ENCODE data around the gene VWC2.
"Not testable (repeated sequence)": the region's sequence is repeated elsewhere in the genome, so short reads cannot be mapped to it uniquely, and the experiment has no call there.

The VWC2 gene

GRCh38 chr7:49850921-49851613 lies 77.6 kb downstream of the VWC2 start:
- no peak overlapping the region for H3K27ac ChIP-seq (ENCODE audit: low read depth, low read length, severe bottlenecking)
- no peaks in the 10 kb centered on the region for H3K36me3 ChIP-seq (ENCODE audit: control insufficient read depth, insufficient read depth, low read length)
- no peaks in the 10 kb centered on the region for H3K9me3 ChIP-seq (ENCODE audit: control insufficient read depth, low read length)
- no peaks in the 10 kb centered on the region for H3K4me1 ChIP-seq (ENCODE audit: control insufficient read depth, insufficient read depth, low read length, poor library complexity, severe bottlenecking)
- no peak overlapping the region for H3K4me3 ChIP-seq (ENCODE audit: extremely low read depth, insufficient read depth, low read length, poor library complexity, severe bottlenecking)
- WGBS, 2 experiments (ENCODE audit: insufficient coverage in 2 of 2) = 86 to 89% methylated on average over 9 to 10 of the region's 10 CpGs

GRCh38 chr7:49851614-49851934 lies 78.1 kb downstream of the VWC2 start:
- H3K36me3 ChIP-seq (ENCODE audit: control insufficient read depth, insufficient read depth, low read length); H3K4me3 ChIP-seq (ENCODE audit: extremely low read depth, insufficient read depth, low read length, poor library complexity, severe bottlenecking); H3K9me3 ChIP-seq (ENCODE audit: control insufficient read depth, low read length); H3K27ac ChIP-seq (ENCODE audit: low read depth, low read length, severe bottlenecking); H3K4me1 ChIP-seq (ENCODE audit: control insufficient read depth, insufficient read depth, low read length, poor library complexity, severe bottlenecking): not testable (repeated sequence)
- 88 to 92% methylated on average over 9 of the region's 9 CpGs for WGBS, 2 experiments (ENCODE audit: insufficient coverage in 2 of 2)

- no peak overlapping the region for H3K4me3 ChIP-seq (ENCODE audit: extremely low read depth, insufficient read depth, low read length, poor library complexity, severe bottlenecking)
- H3K27ac ChIP-seq (ENCODE audit: low read depth, low read length, severe bottlenecking) = no peak overlapping the region
- H3K36me3 ChIP-seq (ENCODE audit: control insufficient read depth, insufficient read depth, low read length) = no peaks in the 10 kb centered on the region
- 52 to 82% methylated on average over 4 to 11 of the region's 11 CpGs for WGBS, 2 experiments (ENCODE audit: insufficient coverage in 2 of 2)
- no peaks in the 10 kb centered on the region for H3K9me3 ChIP-seq (ENCODE audit: control insufficient read depth, low read length)
- no peaks in the 10 kb centered on the region for H3K4me1 ChIP-seq (ENCODE audit: control insufficient read depth, insufficient read depth, low read length, poor library complexity, severe bottlenecking)
Observed at GRCh38 chr7:49852619-49853462, 79.4 kb downstream of the VWC2 start.

GRCh38 chr7:49855281-49855980 lies 82.0 kb downstream of the VWC2 start:
- WGBS, 2 experiments (ENCODE audit: insufficient coverage in 2 of 2) = 49 to 81% methylated on average over 6 of the region's 7 CpGs
- Histone ChIP-seq H3K27ac (ENCODE audit: low read depth, low read length, severe bottlenecking) (no peak overlapping the region), H3K4me3 (ENCODE audit: extremely low read depth, insufficient read depth, low read length, poor library complexity, severe bottlenecking) (no peak overlapping the region), H3K4me1 (ENCODE audit: control insufficient read depth, insufficient read depth, low read length, poor library complexity, severe bottlenecking) (no peaks in the 10 kb centered on the region), H3K36me3 (ENCODE audit: control insufficient read depth, insufficient read depth, low read length) (no peaks in the 10 kb centered on the region), H3K9me3 (ENCODE audit: control insufficient read depth, low read length) (no peaks in the 10 kb centered on the region)

GRCh38 chr7:49860293-49860692 lies 86.9 kb downstream of the VWC2 start:
- WGBS, 2 experiments (ENCODE audit: insufficient coverage in 2 of 2) = 100% methylated on average over 1 of the region's 1 CpG; no CpG with 5 or more reads in 1 of the 2 experiments
- H3K4me3 ChIP-seq (ENCODE audit: extremely low read depth, insufficient read depth, low read length, poor library complexity, severe bottlenecking) = no peak overlapping the region
- no peaks in the 10 kb centered on the region for H3K9me3 ChIP-seq (ENCODE audit: control insufficient read depth, low read length)
- no peaks in the 10 kb centered on the region for H3K36me3 ChIP-seq (ENCODE audit: control insufficient read depth, insufficient read depth, low read length)
- no peaks in the 10 kb centered on the region for H3K4me1 ChIP-seq (ENCODE audit: control insufficient read depth, insufficient read depth, low read length, poor library complexity, severe bottlenecking)
- H3K27ac ChIP-seq (ENCODE audit: low read depth, low read length, severe bottlenecking) = no peak overlapping the region

GRCh38 chr7:49866076-49866735 lies 92.8 kb downstream of the VWC2 start:
- Histone ChIP-seq H3K4me3 (ENCODE audit: extremely low read depth, insufficient read depth, low read length, poor library complexity, severe bottlenecking) (no peak overlapping the region), H3K9me3 (ENCODE audit: control insufficient read depth, low read length) (no peaks in the 10 kb centered on the region), H3K4me1 (ENCODE audit: control insufficient read depth, insufficient read depth, low read length, poor library complexity, severe bottlenecking) (no peaks in the 10 kb centered on the region), H3K27ac (ENCODE audit: low read depth, low read length, severe bottlenecking) (no peak overlapping the region), H3K36me3 (ENCODE audit: control insufficient read depth, insufficient read depth, low read length) (no peaks in the 10 kb centered on the region)
- 93% methylated on average over 9 to 10 of the region's 10 CpGs for WGBS, 2 experiments (ENCODE audit: insufficient coverage in 2 of 2)

- Histone ChIP-seq H3K4me3 (ENCODE audit: extremely low read depth, insufficient read depth, low read length, poor library complexity, severe bottlenecking) (no peak overlapping the region), H3K36me3 (ENCODE audit: control insufficient read depth, insufficient read depth, low read length) (no peaks in the 10 kb centered on the region), H3K9me3 (ENCODE audit: control insufficient read depth, low read length) (no peaks in the 10 kb centered on the region), H3K27ac (ENCODE audit: low read depth, low read length, severe bottlenecking) (no peak overlapping the region), H3K4me1 (ENCODE audit: control insufficient read depth, insufficient read depth, low read length, poor library complexity, severe bottlenecking) (no peaks in the 10 kb centered on the region)
- WGBS, 2 experiments (ENCODE audit: insufficient coverage in 2 of 2) = 46 to 60% methylated on average over 3 to 4 of the region's 5 CpGs
Observed at GRCh38 chr7:49866910-49867309, 93.5 kb downstream of the VWC2 start.

- Histone ChIP-seq H3K9me3 (ENCODE audit: control insufficient read depth, low read length) (no peaks in the 10 kb centered on the region), H3K4me1 (ENCODE audit: control insufficient read depth, insufficient read depth, low read length, poor library complexity, severe bottlenecking) (no peaks in the 10 kb centered on the region), H3K36me3 (ENCODE audit: control insufficient read depth, insufficient read depth, low read length) (no peaks in the 10 kb centered on the region), H3K4me3 (ENCODE audit: extremely low read depth, insufficient read depth, low read length, poor library complexity, severe bottlenecking) (no peak overlapping the region), H3K27ac (ENCODE audit: low read depth, low read length, severe bottlenecking) (no peak overlapping the region)
- WGBS, 2 experiments (ENCODE audit: insufficient coverage in 2 of 2) = 78 to 100% methylated on average over 1 of the region's 1 CpG
Observed at GRCh38 chr7:49873420-49873819, 100.0 kb downstream of the VWC2 start.

- no CpG with 5 or more reads among the region's 1 CpG for WGBS, 2 experiments (ENCODE audit: insufficient coverage in 2 of 2)
- Histone ChIP-seq H3K36me3 (ENCODE audit: control insufficient read depth, insufficient read depth, low read length) (no peaks in the 10 kb centered on the region), H3K9me3 (ENCODE audit: control insufficient read depth, low read length) (no peaks in the 10 kb centered on the region), H3K4me1 (ENCODE audit: control insufficient read depth, insufficient read depth, low read length, poor library complexity, severe bottlenecking) (no peaks in the 10 kb centered on the region), H3K4me3 (ENCODE audit: extremely low read depth, insufficient read depth, low read length, poor library complexity, severe bottlenecking) (no peak overlapping the region), H3K27ac (ENCODE audit: low read depth, low read length, severe bottlenecking) (no peak overlapping the region)
Observed at GRCh38 chr7:49875336-49875735, 101.9 kb downstream of the VWC2 start.

GRCh38 chr7:49876202-49876601 lies 102.8 kb downstream of the VWC2 start:
- 90 to 100% methylated on average over 2 of the region's 3 CpGs for WGBS, 2 experiments (ENCODE audit: insufficient coverage in 2 of 2)
- H3K4me3 ChIP-seq (ENCODE audit: extremely low read depth, insufficient read depth, low read length, poor library complexity, severe bottlenecking) = no peak overlapping the region
- no peak overlapping the region for H3K27ac ChIP-seq (ENCODE audit: low read depth, low read length, severe bottlenecking)
- no peaks in the 10 kb centered on the region for H3K9me3 ChIP-seq (ENCODE audit: control insufficient read depth, low read length)
- no peaks in the 10 kb centered on the region for H3K4me1 ChIP-seq (ENCODE audit: control insufficient read depth, insufficient read depth, low read length, poor library complexity, severe bottlenecking)
- H3K36me3 ChIP-seq (ENCODE audit: control insufficient read depth, insufficient read depth, low read length) = no peaks in the 10 kb centered on the region

All from mesodermal cell (in vitro differentiated cells).